ENCODE data around the gene FCN3. TPM values are rescaled to one million over a fixed set of nuclear protein-coding genes. Genes with fewer than 3 reads are reported as not detected.

FCN3 gene
- total and polyA plus RNA-seq, 2 experiments from 2014 or later: not detected

DNA sequence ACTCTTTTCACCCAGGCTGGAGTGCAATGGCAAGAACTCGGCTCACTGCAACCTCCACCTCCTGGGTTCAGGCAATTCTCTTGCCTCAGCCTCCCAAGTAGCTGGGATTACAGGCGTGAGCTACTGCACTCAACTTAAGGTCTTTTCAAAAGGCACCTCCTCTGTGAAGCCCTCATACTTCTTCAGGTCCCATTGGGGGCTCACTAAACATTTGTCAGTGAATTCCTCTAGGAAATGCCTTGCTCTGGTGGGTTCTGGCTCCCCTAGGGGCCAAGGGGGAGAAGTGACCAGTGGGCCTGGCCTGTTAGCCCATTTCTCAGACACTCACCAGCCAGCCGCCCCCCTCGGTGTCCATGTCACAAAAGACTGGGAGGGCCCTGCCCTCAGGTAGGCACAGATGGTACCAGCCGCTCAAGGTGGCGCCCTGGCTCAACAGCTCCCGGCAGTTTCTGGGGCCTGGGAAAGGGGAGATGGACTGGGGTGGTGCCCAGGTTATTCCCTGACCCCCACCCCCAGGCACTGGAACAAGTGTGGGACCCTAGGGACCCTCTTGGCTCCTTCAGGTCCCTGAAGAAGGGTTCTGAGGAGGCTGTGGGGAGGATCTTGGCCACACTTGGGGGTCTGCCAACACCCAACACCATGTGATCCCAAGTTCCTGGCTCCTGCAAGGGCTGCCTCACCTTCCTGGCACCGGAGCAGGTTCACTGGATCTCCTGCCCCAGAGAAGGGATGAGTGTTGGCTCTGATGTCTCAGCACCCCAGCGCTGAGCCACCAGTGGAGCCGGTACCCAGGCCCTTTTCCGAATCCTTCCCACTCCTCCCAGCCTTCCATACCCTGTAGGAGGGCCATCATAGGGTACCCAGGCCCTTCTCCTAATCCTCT, 1.6 kb downstream of the FCN3 start:
- Histone ChIP-seq H4K20me1 (ENCODE audit: insufficient read depth, poor library complexity, severe bottlenecking) (no peaks in the 10 kb centered on the region), H3K4me1 (ENCODE audit: insufficient read depth) (no peaks in the 10 kb centered on the region), H3K36me3 (replicated peaks; ENCODE audit: insufficient read depth, low read depth) (no peaks in the 10 kb centered on the region), H3K27me3 (no peaks in the 10 kb centered on the region), H3K27ac (no peak overlapping the region), H2AFZ (no peak overlapping the region), H3K4me3 (no peak overlapping the region), H3K79me2 (no peaks in the 10 kb centered on the region), H3K9me3 (ENCODE audit: low read depth) (no peaks in the 10 kb centered on the region), H3K9me2 (replicated peaks; ENCODE audit: insufficient read depth) (no peaks in the 10 kb centered on the region), H3K4me2 (no peak overlapping the region)
- 90% methylated on average over 11 of the region's 11 CpGs for WGBS (ENCODE audit: low lambda C conversion rate, missing lambda C conversion rate)
- no peak for TF ChIP-seq EZH2 (IDR thresholded peaks at IDR 0.05; ENCODE audit: borderline replicate concordance)
- peak; percentile 4 for TF ChIP-seq CTCF (IDR thresholded peaks at IDR 0.05; ENCODE audit: poor library complexity)
- no peak for DNase-seq (ENCODE audit: low spot score)

GRCh38 chr1:27372022-27372807, 2.4 kb downstream of the FCN3 start:
- Histone ChIP-seq H3K27ac (no peak overlapping the region), H2AFZ (no peak overlapping the region), H3K9me2 (replicated peaks; ENCODE audit: insufficient read depth) (no peaks in the 10 kb centered on the region), H3K4me3 (no peak overlapping the region), H3K27me3 (no peaks in the 10 kb centered on the region), H3K9me3 (ENCODE audit: low read depth) (no peaks in the 10 kb centered on the region), H3K4me1 (ENCODE audit: insufficient read depth) (peaks cover 4% of the 10 kb centered on the region), H3K4me2 (no peak overlapping the region), H3K36me3 (replicated peaks; ENCODE audit: insufficient read depth, low read depth) (no peaks in the 10 kb centered on the region), H4K20me1 (ENCODE audit: insufficient read depth, poor library complexity, severe bottlenecking) (no peaks in the 10 kb centered on the region), H3K79me2 (no peaks in the 10 kb centered on the region)
- WGBS (ENCODE audit: low lambda C conversion rate, missing lambda C conversion rate): 85% methylated on average over 19 of the region's 19 CpGs
- peak; percentile 51 for DNase-seq (ENCODE audit: low spot score)
- TF ChIP-seq CTCF (IDR thresholded peaks at IDR 0.05; ENCODE audit: poor library complexity) (no peak), EZH2phosphoT487 (IDR thresholded peaks at IDR 0.05; ENCODE audit: low read depth, severe bottlenecking, unreplicated experiment) (no peak), EZH2 (IDR thresholded peaks at IDR 0.05; ENCODE audit: borderline replicate concordance) (no peak)

DNA sequence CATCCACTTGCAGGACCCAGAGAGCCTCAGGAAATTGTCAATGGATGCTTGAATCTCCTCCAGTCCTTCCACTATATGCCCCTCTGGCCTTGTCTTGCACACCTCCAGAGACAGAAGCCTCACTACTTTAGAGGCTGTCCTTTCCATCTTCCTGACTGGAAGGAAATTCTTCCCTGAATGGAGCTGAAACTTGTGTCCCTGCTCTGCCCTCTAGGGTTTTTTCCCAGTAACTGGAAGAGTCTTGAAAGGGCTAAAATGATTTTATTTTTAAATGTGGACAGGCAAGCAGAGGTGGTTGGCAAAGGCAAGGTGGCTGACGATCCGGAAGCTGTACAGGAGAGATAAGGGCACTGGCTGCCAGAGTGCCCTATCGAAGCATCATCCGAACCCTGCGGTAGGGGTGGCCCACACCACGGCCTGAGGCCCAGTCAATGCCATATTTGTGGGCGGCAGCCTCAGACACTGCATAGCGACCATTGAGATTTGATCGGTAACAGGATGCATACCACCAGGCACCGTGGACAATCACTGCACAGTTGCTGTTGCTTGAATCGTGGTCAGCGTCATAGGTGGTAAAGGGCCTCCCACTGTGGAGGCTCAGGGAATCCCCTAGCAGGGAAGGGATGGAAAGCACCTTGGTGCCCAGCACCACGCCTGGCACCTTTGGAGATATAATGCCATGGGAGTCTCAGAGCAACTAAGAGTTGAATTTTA, 5.6 kb downstream of the FCN3 start:
- Histone ChIP-seq H3K27me3 (no peaks in the 10 kb centered on the region), H3K36me3 (replicated peaks; ENCODE audit: insufficient read depth, low read depth) (no peaks in the 10 kb centered on the region), H4K20me1 (ENCODE audit: insufficient read depth, poor library complexity, severe bottlenecking) (no peaks in the 10 kb centered on the region), H3K27ac (no peak overlapping the region), H2AFZ (no peak overlapping the region), H3K4me2 (no peak overlapping the region), H3K4me3 (no peak overlapping the region), H3K79me2 (no peaks in the 10 kb centered on the region), H3K9me2 (replicated peaks; ENCODE audit: insufficient read depth) (no peaks in the 10 kb centered on the region), H3K9me3 (ENCODE audit: low read depth) (no peaks in the 10 kb centered on the region), H3K4me1 (ENCODE audit: insufficient read depth) (peaks cover 7% of the 10 kb centered on the region)
- DNase-seq (ENCODE audit: low spot score): no peak
- TF ChIP-seq CTCF (IDR thresholded peaks at IDR 0.05; ENCODE audit: poor library complexity) (peak; percentile 25), EZH2 (IDR thresholded peaks at IDR 0.05; ENCODE audit: borderline replicate concordance) (no peak), EZH2phosphoT487 (IDR thresholded peaks at IDR 0.05; ENCODE audit: low read depth, severe bottlenecking, unreplicated experiment) (no peak)
- 86% methylated on average over 13 of the region's 13 CpGs for WGBS (ENCODE audit: low lambda C conversion rate, missing lambda C conversion rate)

Measured in hepatocyte (in vitro differentiated cells).